HepG2 (cell line): ENCODE measurements around the gene COLQ. TPM values are rescaled to one million over a fixed set of nuclear protein-coding genes. Genes with fewer than 3 reads are reported as not detected.

Experiments
- ATAC-seq: fragments of 200-7000 bp; cut with Tn5 transposase; 3 replicates; pipeline ENCODE4 v1.9.1; 2020; ENCODE audit warnings: mild to moderate bottlenecking, moderate library complexity
- BruUV-seq: library from RNA; stranded (reverse); fragments of 400-500 nt; replicated peaks from 2 replicates; lab custom pipeline; 2021; lab: Mats Ljungman, UMichigan
- CTCF ChIA-PET: fragments of 300-600 bp; formaldehyde crosslinking; extraction: SDS; loops from one replicate; lab custom pipeline; 2021; ENCODE audit warnings: low total read pairs, inconsistent platforms, low intra/inter-chr PET ratio; lab: Yijun Ruan, JAX
- POLR2A ChIA-PET: fragments of 350-600 bp; sonication (Branson Sonifier 250); formaldehyde crosslinking; loops from one replicate; lab custom pipeline; 2020; ENCODE audit warnings: antibody characterized with exemption, inconsistent platforms; lab: Yijun Ruan, JAX
- DNase-seq: peaks from one replicate; pipeline ENCODE4 v3.0.0-alpha.2; 2015; ENCODE audit warnings: low spot score
- FAIRE-seq: peaks from 3 replicates; lab custom pipeline; 2011; peaks lifted over from hg19 to GRCh38; lab: Jason Lieb, UNC
- H2AFZ ChIP-seq: one replicate; pipeline ENCODE4 v1.6.1; 2011; ENCODE audit warnings: low read length, inconsistent platforms
- H3K27ac ChIP-seq: fragments of 300-600 bp; 3 replicates; pipeline ENCODE4 v1.8.0; 2011; ENCODE audit warnings: mixed run types, mild to moderate bottlenecking, mixed read lengths, low read length, inconsistent platforms; ENCODE audit not compliant: insufficient read depth; ENCODE audit errors: extremely low read length
- H3K27me3 ChIP-seq, 2 experiments: fragments of 200-600 bp in 1 of 2; 2 replicates in 1 of 2; 3 replicates in 1 of 2; pipeline versions ENCODE4 v1.6.0 to v1.8.0; 2011; ENCODE audit warnings: low read length in 2 of 2, mild to moderate bottlenecking in 2 of 2, moderate library complexity in 2 of 2, inconsistent platforms in 1 of 2; ENCODE audit not compliant: insufficient read depth in 2 of 2, control insufficient read depth in 1 of 2
- H3K36me3 ChIP-seq, 2 experiments: fragments of 200-600 bp in 1 of 2; replicated peaks in 1 of 2; 2 replicates in 1 of 2; 3 replicates in 1 of 2; pipeline versions ENCODE4 v1.5.1 to v1.8.0; 2011; ENCODE audit warnings: low read length in 2 of 2, inconsistent platforms in 1 of 2; ENCODE audit not compliant: insufficient read depth in 2 of 2, control insufficient read depth in 1 of 2
- H3K4me1 ChIP-seq: 2 replicates; pipeline ENCODE4 v1.5.1; 2012; ENCODE audit warnings: low read length, inconsistent platforms; ENCODE audit not compliant: insufficient read depth
- H3K4me2 ChIP-seq: 2 replicates; pipeline ENCODE4 v1.6.0; 2011; ENCODE audit warnings: low read depth, low read length, inconsistent platforms
- H3K4me3 ChIP-seq, 3 experiments: fragments of 200-600 bp in 1 of 3; sonication (generic), shearing (Covaris generic) in 1 of 3; replicated peaks in 1 of 3; 2 replicates each; pipeline ENCODE4 v1.5.1; 2011 to 2016; ENCODE audit warnings: low read length in 3 of 3, inconsistent platforms in 2 of 3, low read depth in 2 of 3, mild to moderate bottlenecking in 2 of 3, control low read depth in 1 of 3, mixed read lengths in 1 of 3; ENCODE audit not compliant: insufficient read depth in 1 of 3
- H3K79me2 ChIP-seq: one replicate; pipeline ENCODE4 v1.6.1; 2011; ENCODE audit warnings: low read length, inconsistent platforms; ENCODE audit not compliant: insufficient read depth
- H3K9ac ChIP-seq: 2 replicates; pipeline ENCODE4 v1.6.0; 2011; ENCODE audit warnings: mild to moderate bottlenecking, low read depth, low read length, inconsistent platforms; ENCODE audit not compliant: insufficient read depth
- H3K9me3 ChIP-seq: 2 replicates; pipeline ENCODE4 v1.5.1; 2012; ENCODE audit warnings: mild to moderate bottlenecking, low read length
- H4K20me1 ChIP-seq: 2 replicates; pipeline ENCODE4 v1.6.0; 2011; ENCODE audit warnings: inconsistent platforms, mild to moderate bottlenecking, low read length, moderate library complexity; ENCODE audit not compliant: insufficient read depth
- AGO2 ChIP-seq: fragments of 200-400 bp; formaldehyde crosslinking; optimal IDR thresholded peaks from 2 replicates; pipeline ENCODE3; 2017; ENCODE audit warnings: mild to moderate bottlenecking, low read depth, low read length, moderate library complexity
- HMG20B ChIP-seq: conservative IDR thresholded peaks from 2 replicates; pipeline ENCODE4 v1.6.1; 2016; ENCODE audit warnings: missing genetic modification reagents, missing compliant biosample characterization
- KLF15 ChIP-seq: sonication (generic); formaldehyde crosslinking; IDR thresholded peaks from 2 replicates; pipeline ENCODE4 v1.8.1; 2023; ENCODE audit warnings: borderline replicate concordance, mild to moderate bottlenecking, inconsistent platforms, missing genetic modification reagents, mixed read lengths
- PITX1 ChIP-seq: sonication (generic); formaldehyde crosslinking; IDR thresholded peaks from 2 replicates; pipeline ENCODE4 v1.5.1; 2020; ENCODE audit warnings: mild to moderate bottlenecking, missing genetic modification reagents
- TRAFD1 ChIP-seq: sonication (generic); formaldehyde crosslinking; IDR thresholded peaks from 2 replicates; pipeline ENCODE4 v1.5.1; 2020; ENCODE audit warnings: missing genetic modification reagents, mild to moderate bottlenecking, borderline replicate concordance
- ZKSCAN8 ChIP-seq: IDR thresholded peaks from 2 replicates; pipeline ENCODE4 v1.6.1; 2016; ENCODE audit warnings: borderline replicate concordance, missing genetic modification reagents, missing compliant biosample characterization
- ZNF263 ChIP-seq: sonication (generic); formaldehyde crosslinking; IDR thresholded peaks from 2 replicates; pipeline ENCODE4 v1.4.0; 2020; ENCODE audit warnings: missing genetic modification reagents
- ZNF30 ChIP-seq: sonication (generic); formaldehyde crosslinking; IDR thresholded peaks from 2 replicates; pipeline ENCODE4 v1.5.0; 2020; ENCODE audit warnings: mild to moderate bottlenecking, missing genetic modification reagents
- ZNF691 ChIP-seq: sonication (generic); formaldehyde crosslinking; IDR thresholded peaks from 2 replicates; pipeline ENCODE4 v1.4.0; 2020; ENCODE audit warnings: missing genetic modification reagents, low read depth, mild to moderate bottlenecking, borderline replicate concordance
- ZNF749 ChIP-seq: sonication (generic); formaldehyde crosslinking; IDR thresholded peaks from 2 replicates; pipeline ENCODE4 v1.8.0; 2022; ENCODE audit warnings: mild to moderate bottlenecking, missing genetic modification reagents, moderate library complexity, borderline replicate concordance
- ZNF75D ChIP-seq: sonication (generic); formaldehyde crosslinking; IDR thresholded peaks from 2 replicates; pipeline ENCODE4 v1.8.1; 2023; ENCODE audit warnings: missing genetic modification reagents, mild to moderate bottlenecking, borderline replicate concordance
- ZNF788 ChIP-seq: sonication (generic); formaldehyde crosslinking; IDR thresholded peaks from 2 replicates; pipeline ENCODE4 v1.5.0; 2020; ENCODE audit warnings: mild to moderate bottlenecking, missing genetic modification reagents, borderline replicate concordance
- ZSCAN20 ChIP-seq: sonication (generic); formaldehyde crosslinking; IDR thresholded peaks from 2 replicates; pipeline ENCODE4 v1.4.0; 2020; ENCODE audit warnings: missing genetic modification reagents, mild to moderate bottlenecking, borderline replicate concordance
- ZSCAN22 ChIP-seq: sonication (generic); formaldehyde crosslinking; IDR thresholded peaks from 2 replicates; pipeline ENCODE4 v1.4.0; 2020; ENCODE audit warnings: mild to moderate bottlenecking, missing genetic modification reagents
- WGBS: methylation state at CpG from one replicate; pipeline ENCODE4 v1.1.6; 2017; ENCODE audit warnings: low lambda C conversion rate; 5-methylcytosine and 5-hydroxymethylcytosine counted together
- in situ Hi-C: cut with HindIII; loops from 2 replicates; pipeline ENCODE4 v1.10.0; 2017; ENCODE audit warnings: low pct_unique_long_range_greater_than_20kb; ENCODE audit not compliant: extremely low pct_ligation_motif_present
- intact Hi-C: fragments of 100-400 bp; cut with micrococcal nuclease; formaldehyde crosslinking; loops from one replicate; pipeline ENCODE4 v1.10.0; 2022; ENCODE audit not compliant: unreplicated experiment
- polyA plus RNA-seq, 8 experiments: library from polyadenylated mRNA; depleted of rRNA in 3 of 8; stranded (reverse) in 7 of 8; unstranded in 1 of 8; fragments of >200 nt; fragmentation: Illumina TruSeq in 4 of 8; extraction: Trizol in 4 of 8; gene quantifications; 2 replicates each; pipeline versions ENCODE4 v1.2.1 to v1.2.3, GENCODE V29; 2011 to 2016; ENCODE audit warnings: low read depth in 4 of 8, missing spikeins in 1 of 8, mixed read lengths in 1 of 8; ENCODE audit not compliant: insufficient read depth in 1 of 8
- total RNA-seq, 5 experiments: library from RNA; depleted of rRNA; stranded (reverse); fragments of >200 nt; fragmentation: Illumina TruSeq; extraction: Trizol; gene quantifications; 2 replicates each; pipeline ENCODE4 v1.2.3, GENCODE V29; 2016; ENCODE audit warnings: low read depth in 1 of 5
- TF ChIP-seq, protein P1 (sequence below): IDR thresholded peaks from 2 replicates; pipeline ENCODE4 v1.6.1; 2016; ENCODE audit warnings: low read depth

COLQ gene
- total and polyA plus RNA-seq, 2 of the 13 experiments (the other 11 are each of a cell fraction or from before 2014, with no cell fraction given): 0.31 to 0.46 TPM

DNA sequence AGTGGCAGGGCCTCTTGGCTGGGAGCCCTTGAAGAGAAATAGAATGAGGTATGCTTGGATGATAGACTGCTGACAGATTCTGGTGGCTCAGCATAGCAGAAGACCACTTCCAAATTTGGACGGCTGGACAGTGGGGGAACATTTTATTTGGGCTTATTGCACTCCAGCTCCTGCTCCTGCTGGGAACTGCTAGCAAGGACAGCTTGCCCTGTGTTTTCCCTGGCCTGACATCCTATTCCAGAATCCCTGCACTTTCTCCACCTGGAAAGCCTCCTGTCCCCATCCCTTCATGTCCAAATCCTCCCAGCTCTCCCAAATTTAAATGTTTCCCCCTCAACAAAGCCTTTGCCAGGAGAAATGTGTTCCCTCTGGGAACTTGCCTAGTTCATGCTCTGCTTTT is 9.8 kb upstream of the COLQ start:
- H3K79me2 ChIP-seq: no peaks in the 10 kb centered on the region
- intact Hi-C loops: no loop called here
- H3K4me2 ChIP-seq: no peak overlapping the region
- DNase-seq (no peak), FAIRE-seq (no peak), ATAC-seq (no peak)
- H2AFZ ChIP-seq: no peak overlapping the region
- TF ChIP-seq ZKSCAN8 (CRISPR knock-in tag) (no peak), KLF15 (CRISPR knock-in tag) (no peak), PITX1 (CRISPR knock-in tag) (no peak), ZNF788 (CRISPR knock-in tag) (no peak), ZNF30 (CRISPR knock-in tag) (no peak), TRAFD1 (CRISPR knock-in tag) (no peak), ZSCAN22 (CRISPR knock-in tag) (no peak), HMG20B (no peak), ZNF691 (no peak), AGO2 (no peak), ZNF75D (CRISPR knock-in tag) (no peak), ZSCAN20 (CRISPR knock-in tag) (no peak), ZNF263 (CRISPR knock-in tag) (no peak), ZNF749 (CRISPR knock-in tag) (no peak)
- TF ChIP-seq, protein P1, sequence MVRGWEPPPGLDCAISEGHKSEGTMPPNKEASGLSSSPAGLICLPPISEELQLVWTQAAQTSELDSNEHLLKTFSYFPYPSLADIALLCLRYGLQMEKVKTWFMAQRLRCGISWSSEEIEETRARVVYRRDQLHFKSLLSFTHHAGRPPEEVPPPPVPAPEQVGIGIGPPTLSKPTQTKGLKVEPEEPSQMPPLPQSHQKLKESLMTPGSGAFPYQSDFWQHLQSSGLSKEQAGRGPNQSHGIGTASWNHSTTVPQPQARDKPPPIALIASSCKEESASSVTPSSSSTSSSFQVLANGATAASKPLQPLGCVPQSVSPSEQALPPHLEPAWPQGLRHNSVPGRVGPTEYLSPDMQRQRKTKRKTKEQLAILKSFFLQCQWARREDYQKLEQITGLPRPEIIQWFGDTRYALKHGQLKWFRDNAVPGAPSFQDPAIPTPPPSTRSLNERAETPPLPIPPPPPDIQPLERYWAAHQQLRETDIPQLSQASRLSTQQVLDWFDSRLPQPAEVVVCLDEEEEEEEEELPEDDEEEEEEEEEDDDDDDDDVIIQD (CRISPR knock-in tag): no peak
- 0 out of 2 replicates have a peak, but pooled peaks cover 8% of the 10 kb centered on the region for H3K4me1 ChIP-seq
- no peaks in the 10 kb centered on the region for H3K9me3 ChIP-seq
- no peak overlapping the region for H3K27ac ChIP-seq
- H3K9ac ChIP-seq: no peak overlapping the region
- no TSS peak for BruUV-seq
- no peaks in the 10 kb centered on the region for H4K20me1 ChIP-seq
- in situ Hi-C loops: no loop called here
- H3K4me3 ChIP-seq: no peak overlapping the region
- ChIA-PET CTCF (no interaction called here), POLR2A (no interaction called here)
- 60% methylated on average over 1 of the region's 1 CpG for WGBS
- no peaks in the 10 kb centered on the region for H3K36me3 ChIP-seq
- no peaks in the 10 kb centered on the region for H3K27me3 ChIP-seq
